Astrocyte of the spinal cord (primary cell): ENCODE data around the gene DHX58.

ENCODE experiments used
- DNase-seq: peaks from one replicate; pipeline ENCODE4 v3.0.0; 2011; ENCODE audit warnings: low read depth, low spot score
- H3K4me3 ChIP-seq: 2 replicates; pipeline ENCODE4 v1.5.1; 2011; ENCODE audit warnings: low read depth, mild to moderate bottlenecking, low read length, moderate library complexity
- CTCF ChIP-seq: IDR thresholded peaks from 2 replicates; pipeline ENCODE4 v1.5.1; 2012; ENCODE audit warnings: low read depth, mild to moderate bottlenecking, low read length, inconsistent platforms
- in situ Hi-C: cut with HindIII; loops from 2 replicates; pipeline ENCODE4 v1.10.0; 2017; ENCODE audit warnings: low sequenced_read_pairs

Gene DHX58

GRCh38 chr17:42061646-42062487 is 50.6 kb downstream of the DHX58 start:
- in situ Hi-C loops, result no loop called here
- no peak for TF ChIP-seq CTCF
- no peak for DNase-seq
- H3K4me3 ChIP-seq, result no peak overlapping the region

GRCh38 chr17:42060231-42060630 is 52.3 kb downstream of the DHX58 start:
- H3K4me3 ChIP-seq, result no peak overlapping the region
- no peak for TF ChIP-seq CTCF
- DNase-seq, result no peak
- in situ Hi-C loops, result no loop called here

GRCh38 chr17:42059815-42060214 is 52.7 kb downstream of the DHX58 start:
- H3K4me3 ChIP-seq, result no peak overlapping the region
- no peak for DNase-seq
- TF ChIP-seq CTCF, result no peak
- in situ Hi-C loops, result no loop called here

- no peak overlapping the region for H3K4me3 ChIP-seq
- in situ Hi-C loops, result no loop called here
- DNase-seq, result no peak
- TF ChIP-seq CTCF, result no peak
These were observed 54.5 kb downstream of the DHX58 start for GRCh38 chr17:42058063-42058462.

GRCh38 chr17:42056635-42057034 is 55.9 kb downstream of the DHX58 start:
- TF ChIP-seq CTCF, result no peak
- in situ Hi-C loops, result no loop called here
- no peak overlapping the region for H3K4me3 ChIP-seq
- no peak for DNase-seq

- no peak for TF ChIP-seq CTCF
- in situ Hi-C loops, result no loop called here
- no peak for DNase-seq
- no peak overlapping the region for H3K4me3 ChIP-seq
These were observed 57.0 kb downstream of the DHX58 start for GRCh38 chr17:42055496-42055895.

- H3K4me3 ChIP-seq, result no peak overlapping the region
- TF ChIP-seq CTCF, result no peak
- in situ Hi-C loops, result no loop called here
These were observed 57.5 kb downstream of the DHX58 start for GRCh38 chr17:42055027-42055426.

More at GRCh38 chr17:42055027-42055426, 57.5 kb downstream of the DHX58 start:
- no peak for DNase-seq
